ENCODE data around the gene ROR1.

The ROR1 gene

GRCh38 chr1:63861052-63861691 lies 87.4 kb downstream of the ROR1 start:
- no peak for DNase-seq

- DNase-seq = no peak
Observed at GRCh38 chr1:63863145-63863544, 89.3 kb downstream of the ROR1 start.

- DNase-seq = no peak
Observed at GRCh38 chr1:63864224-63864641, 90.4 kb downstream of the ROR1 start.

GRCh38 chr1:63865561-63865960 lies 91.7 kb downstream of the ROR1 start:
- DNase-seq = no peak

- DNase-seq = no peak
Observed at GRCh38 chr1:63866084-63866483, 92.3 kb downstream of the ROR1 start.

- DNase-seq = no peak
Observed at GRCh38 chr1:63867429-63868176, 93.8 kb downstream of the ROR1 start.

GRCh38 chr1:63868268-63868781 lies 94.5 kb downstream of the ROR1 start:
- no peak for DNase-seq

- DNase-seq = no peak
Observed at GRCh38 chr1:63870152-63870551, 96.3 kb downstream of the ROR1 start.

- no peak for DNase-seq
Observed at GRCh38 chr1:63871463-63871862, 97.6 kb downstream of the ROR1 start.

- no peak for DNase-seq
Observed at GRCh38 chr1:63873751-63874150, 99.9 kb downstream of the ROR1 start.

- DNase-seq = no peak
Observed at GRCh38 chr1:63874278-63874880, 100.6 kb downstream of the ROR1 start.

- no peak for DNase-seq
Observed at GRCh38 chr1:63875636-63876035, 101.8 kb downstream of the ROR1 start.

- no peak for DNase-seq
Observed at GRCh38 chr1:63877021-63877767, 103.4 kb downstream of the ROR1 start.

GRCh38 chr1:63877816-63878215 lies 104.0 kb downstream of the ROR1 start:
- DNase-seq = no peak

GRCh38 chr1:63878932-63879331 lies 105.1 kb downstream of the ROR1 start:
- DNase-seq = no peak

GRCh38 chr1:63880958-63881576 lies 107.2 kb downstream of the ROR1 start:
- DNase-seq = no peak

GRCh38 chr1:63882048-63882704 lies 108.4 kb downstream of the ROR1 start:
- DNase-seq = no peak

- DNase-seq = no peak
Observed at GRCh38 chr1:63883494-63884235, 109.8 kb downstream of the ROR1 start.

- no peak for DNase-seq
Observed at GRCh38 chr1:63884486-63884885, 110.7 kb downstream of the ROR1 start.

GRCh38 chr1:63885899-63886298 lies 112.1 kb downstream of the ROR1 start:
- no peak for DNase-seq

- no peak for DNase-seq
Observed at GRCh38 chr1:63886340-63886739, 112.5 kb downstream of the ROR1 start.

GRCh38 chr1:63887809-63888208 lies 114.0 kb downstream of the ROR1 start:
- no peak for DNase-seq
